ENCODE results near the gene GRM4.
A peak's percentile ranks its signal among the peaks of the same experiment; 100 is the strongest.

GRM4 gene

DNA sequence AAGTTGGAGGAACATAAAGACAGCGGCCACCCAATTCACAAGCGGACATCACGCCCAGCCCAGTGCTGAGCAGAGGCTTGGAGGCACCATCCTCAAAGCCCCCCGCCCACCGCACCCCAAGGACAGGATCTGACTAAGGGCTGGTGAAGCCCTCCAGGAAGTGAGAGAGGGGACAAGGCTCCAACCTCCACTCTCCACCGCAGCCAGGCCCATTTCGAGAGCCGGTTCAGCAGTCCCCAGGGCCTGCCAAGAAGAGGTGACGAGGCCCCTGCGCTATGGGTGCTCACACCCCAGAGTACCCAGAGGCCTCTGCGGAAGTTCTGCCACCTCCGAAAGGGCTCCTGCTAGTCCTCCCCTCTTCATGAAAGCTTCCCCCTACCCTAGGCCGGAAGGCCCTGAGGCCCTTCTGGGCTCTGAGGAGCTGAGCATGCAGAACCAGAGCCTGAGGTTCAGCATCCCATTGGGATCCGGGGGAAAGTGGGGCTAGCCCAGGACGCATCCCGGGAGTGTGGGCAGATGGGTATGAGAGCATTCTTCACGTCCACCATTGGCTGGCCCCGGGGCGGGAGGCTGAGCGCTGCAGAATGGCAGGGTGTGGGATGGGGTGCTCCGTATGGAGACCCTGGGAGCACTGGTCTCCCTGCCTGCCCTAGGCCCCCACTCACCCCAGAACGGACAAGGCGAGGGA, 2.5 kb downstream of the GRM4 start:
- DNase-seq (ENCODE audit: low spot score) (no peak), FAIRE-seq (no peak)

DNA sequence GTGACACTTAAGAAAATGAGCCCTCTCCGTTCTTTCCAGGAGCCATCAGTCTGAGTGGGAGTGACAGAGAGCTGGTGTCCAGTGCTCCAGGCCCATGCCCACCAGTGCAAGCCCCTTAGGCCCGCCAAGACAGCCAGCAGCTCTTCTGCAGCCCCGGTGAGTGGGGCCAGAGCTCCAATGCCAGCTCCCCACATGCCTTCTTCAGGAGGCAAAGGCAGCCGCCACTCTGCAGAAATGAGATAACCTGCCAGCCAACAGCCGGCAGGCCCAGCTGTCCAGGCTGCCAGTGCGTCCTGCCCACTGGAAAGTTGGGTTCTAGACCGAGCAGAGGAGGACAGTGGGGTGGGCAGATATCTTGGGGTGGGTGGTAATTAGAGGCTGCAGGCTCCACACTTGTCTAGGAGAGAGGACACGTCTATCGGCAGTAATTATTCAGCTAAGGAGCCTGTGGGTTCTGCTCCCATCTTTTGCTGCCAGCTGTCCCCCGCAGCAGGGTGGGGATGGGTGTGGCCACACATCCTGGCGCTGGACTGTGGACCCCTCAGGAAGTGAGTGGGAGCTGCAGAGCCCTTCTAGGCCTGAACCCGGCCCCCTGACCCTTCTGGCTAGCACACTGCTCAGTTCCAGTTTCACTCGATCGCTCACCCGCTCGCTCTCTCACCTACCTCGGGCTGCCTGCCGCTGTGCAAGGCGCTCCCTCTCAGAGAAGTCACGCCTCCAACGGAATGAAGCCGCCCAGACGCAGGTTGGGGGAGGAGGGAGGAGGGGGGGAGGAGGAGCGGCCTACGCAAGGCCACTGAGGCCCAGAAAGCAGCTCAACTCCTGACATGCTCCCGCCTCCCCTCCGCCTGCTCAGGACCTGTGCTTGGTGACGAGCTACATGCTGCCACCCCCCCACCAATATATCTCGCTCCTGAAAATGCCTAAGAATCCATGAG, 3.6 kb downstream of the GRM4 start:
- no peak for DNase-seq (ENCODE audit: low spot score)
- FAIRE-seq: no peak

DNA sequence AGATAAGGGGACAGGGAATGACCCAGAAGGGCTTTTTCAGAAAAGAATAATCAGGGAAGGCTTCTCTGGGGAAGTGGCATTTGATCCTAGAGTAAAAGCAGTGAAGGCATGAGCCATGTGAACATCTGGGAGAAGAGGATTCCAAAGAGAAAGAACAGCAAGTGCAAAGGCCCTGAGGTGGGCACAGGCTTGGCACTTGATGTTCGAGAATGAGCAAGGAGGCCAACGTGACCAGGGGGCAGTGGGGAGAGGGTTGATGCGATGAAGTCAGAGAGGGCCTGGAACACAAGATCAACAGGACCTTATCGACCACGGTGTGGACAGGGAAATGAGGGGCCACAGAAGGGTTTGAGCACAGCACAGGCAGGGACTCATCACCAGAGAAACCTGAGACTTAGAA, 5.8 kb downstream of the GRM4 start:
- no peak for FAIRE-seq
- DNase-seq (ENCODE audit: low spot score): no peak

DNA sequence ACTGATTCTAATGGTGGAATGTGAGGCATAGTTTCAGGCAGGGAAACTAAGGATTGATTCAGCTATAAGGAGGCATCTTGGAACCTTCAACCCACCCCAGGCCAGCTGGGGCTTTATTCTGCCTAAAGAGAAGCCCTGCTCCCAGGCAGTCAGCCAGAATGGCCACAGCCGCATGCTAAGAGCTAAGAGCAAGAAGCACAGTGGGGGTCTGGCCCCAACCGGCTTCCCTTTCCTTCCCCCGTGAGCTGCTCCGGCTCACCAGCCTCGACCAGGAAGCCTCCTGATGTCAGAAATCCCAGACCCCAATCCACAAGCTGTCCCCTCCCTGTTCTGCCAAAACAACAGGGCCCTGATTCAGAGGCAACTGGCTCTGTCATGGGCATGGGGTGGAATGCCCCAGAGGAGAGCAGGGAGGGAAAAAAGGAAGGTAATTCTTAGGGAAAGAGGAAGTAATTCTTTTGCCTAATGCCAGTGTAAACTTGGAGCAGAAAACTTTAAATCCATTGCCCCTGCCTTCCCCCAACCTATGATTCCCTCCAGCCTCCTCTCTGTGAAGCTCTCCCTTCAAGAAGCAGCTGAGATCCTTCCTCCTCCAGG, 6.9 kb downstream of the GRM4 start:
- no peak for FAIRE-seq
- DNase-seq (ENCODE audit: low spot score): no peak

DNA sequence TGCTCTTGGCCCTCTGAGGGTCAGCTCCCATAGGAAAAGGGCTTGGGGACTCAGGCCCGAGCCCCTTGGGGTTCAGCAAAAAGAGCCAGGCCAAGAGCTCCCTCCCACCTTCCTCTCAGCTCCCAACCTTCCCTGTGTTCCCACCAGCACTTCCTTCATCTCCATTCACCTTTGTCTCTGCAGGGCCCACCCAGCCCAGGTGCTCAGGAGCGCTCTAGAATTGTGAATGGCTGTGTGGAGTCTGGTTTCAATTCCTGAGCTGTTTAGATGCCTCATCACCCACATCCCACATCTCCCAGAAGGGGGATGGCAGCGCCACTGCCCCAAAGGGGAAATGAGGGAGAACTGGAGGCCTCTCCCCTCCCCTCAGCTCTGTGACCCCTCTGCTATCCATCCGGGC, 7.7 kb downstream of the GRM4 start:
- no peak for FAIRE-seq
- DNase-seq (ENCODE audit: low spot score): no peak

DNA sequence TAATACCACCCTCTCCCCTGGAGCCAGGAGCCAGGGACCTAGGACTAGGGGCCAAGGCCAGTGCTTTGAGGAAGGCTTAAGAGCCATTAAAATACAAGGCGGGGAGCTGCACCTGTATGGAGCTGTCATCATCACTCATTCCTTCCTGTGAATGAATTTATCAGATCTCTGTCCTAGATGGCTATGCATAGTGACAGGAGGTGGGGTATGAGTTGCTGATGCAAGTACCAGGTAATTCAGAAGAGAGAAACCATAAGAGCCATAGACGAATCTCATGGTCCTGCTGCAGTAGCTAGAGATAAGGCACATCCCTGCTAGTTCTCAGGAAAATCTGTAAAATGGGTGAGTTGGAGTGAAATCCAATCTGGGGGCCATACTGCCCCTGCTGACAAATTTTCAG, 10.3 kb downstream of the GRM4 start:
- FAIRE-seq (no peak), DNase-seq (ENCODE audit: low spot score) (no peak)

DNA sequence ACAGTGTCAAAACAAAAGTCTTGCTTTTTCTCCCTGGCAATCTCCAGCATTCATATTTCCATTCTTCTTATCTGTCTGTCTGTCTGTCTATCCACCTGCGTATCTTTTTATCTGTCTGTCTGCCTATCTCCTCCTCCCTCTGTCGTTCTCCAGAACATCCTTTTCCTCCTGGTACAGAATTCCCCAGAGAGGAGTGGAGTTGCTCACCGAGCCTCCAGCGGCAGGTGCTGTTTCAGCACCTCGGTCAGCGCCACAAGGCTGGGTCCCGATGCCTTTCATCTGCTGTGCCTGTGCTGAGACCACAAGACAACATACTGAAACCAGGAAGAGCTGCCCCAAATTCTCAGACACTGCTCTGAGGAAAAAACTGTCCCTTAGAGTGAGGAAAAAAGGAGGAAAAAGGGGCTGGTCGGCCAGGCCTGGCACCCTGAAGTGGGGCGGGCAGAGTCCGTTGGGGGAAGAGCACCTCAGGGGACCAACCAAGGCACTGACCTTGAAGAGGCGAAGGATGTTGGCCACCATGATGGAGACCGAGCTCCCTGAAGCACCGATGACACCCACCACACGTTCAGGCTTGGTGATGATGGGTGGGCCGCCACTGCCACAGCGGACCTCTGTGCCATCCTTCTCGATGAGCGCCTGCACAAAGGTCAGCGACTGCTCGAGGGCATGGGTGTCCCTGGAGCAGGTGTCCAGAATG, 13.3 kb downstream of the GRM4 start:
- DNase-seq (ENCODE audit: low spot score): peak; percentile 75
- FAIRE-seq: no peak

DNA sequence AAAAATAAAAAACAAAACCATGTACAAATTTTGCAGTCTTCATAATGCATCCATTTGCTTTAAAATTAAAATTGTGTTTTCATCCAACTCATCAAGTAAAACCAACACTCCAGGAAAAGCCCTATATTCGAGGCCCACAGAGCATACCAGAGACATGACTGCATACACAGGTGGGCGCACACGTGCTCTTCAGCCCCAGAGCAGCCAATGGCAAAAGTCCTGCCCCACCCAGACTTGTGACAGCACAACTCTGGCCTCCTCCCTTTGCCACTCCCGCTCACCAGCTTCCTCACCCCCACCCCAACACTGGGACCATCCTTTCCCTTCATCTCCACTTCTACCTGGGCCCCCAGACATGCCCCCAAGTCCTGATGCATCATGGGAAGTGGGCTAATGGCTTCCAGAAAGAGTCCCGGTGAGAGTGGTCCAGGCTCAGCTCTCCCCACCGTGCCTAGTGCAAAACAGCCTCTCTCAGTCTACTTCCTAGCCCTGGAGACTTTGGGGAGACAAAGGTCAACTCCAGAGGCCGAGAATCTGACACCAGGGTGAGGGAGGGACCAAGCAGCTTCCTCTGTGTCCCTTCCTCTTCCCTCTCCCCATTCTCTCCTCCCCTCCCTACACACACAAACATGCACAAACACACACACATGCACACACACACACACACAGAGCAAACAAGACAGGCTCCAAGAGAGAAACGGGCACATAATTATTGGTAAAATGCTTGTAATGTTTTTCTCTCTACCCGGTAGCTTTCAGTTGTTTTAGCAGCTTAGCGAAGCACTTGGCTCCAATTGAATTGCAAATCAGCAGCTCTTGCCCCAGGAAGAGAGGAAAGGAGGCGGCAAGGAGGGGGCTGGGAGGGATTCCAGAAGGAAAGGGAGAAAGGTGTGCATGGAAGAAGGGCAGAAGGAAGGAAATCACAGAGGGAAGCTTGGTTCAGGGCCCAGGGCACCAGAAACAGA, 14.3 kb downstream of the GRM4 start:
- DNase-seq (ENCODE audit: low spot score): no peak
- FAIRE-seq: no peak

DNA sequence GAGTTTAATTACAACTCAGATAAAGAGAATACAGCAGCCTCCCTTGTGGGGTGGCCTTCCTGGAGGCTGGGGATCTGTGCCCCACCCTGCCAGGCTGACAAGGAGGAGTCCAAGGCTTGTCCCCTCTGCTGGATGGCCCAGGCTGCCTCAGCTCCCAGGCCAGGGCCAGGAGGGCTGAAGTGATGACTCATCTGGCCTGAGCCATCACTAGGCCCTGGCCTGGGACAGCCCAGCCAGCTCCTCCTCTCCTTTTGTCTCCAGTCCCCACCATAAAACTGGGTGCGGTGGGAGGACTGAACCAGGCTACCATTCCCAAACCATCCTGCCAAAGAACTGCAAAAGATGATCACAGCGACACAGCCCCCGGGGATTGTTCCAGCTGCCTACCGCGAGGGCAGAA, 15.0 kb downstream of the GRM4 start:
- DNase-seq (ENCODE audit: low spot score): no peak
- FAIRE-seq: no peak

DNA sequence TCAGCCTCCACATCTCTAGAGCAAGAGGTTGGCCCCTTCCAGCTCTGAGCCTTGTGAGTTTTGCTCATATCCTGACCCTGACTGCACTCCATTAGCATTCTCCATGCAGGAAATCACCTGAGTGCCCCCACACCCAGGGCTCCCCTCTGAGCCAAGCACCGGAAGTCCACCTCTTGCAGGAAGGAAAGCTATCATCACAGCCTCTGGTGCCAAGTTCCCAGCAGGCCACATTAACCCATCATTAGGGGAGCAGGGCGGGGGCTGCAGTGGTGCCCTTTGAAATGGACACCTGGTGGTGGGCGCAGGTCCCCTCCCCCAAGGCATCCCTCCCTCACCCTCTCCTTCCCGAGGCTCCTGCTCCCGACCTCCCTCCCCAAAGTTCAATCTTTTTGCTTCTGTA, 16.1 kb downstream of the GRM4 start:
- no peak for FAIRE-seq
- DNase-seq (ENCODE audit: low spot score): no peak

DNA sequence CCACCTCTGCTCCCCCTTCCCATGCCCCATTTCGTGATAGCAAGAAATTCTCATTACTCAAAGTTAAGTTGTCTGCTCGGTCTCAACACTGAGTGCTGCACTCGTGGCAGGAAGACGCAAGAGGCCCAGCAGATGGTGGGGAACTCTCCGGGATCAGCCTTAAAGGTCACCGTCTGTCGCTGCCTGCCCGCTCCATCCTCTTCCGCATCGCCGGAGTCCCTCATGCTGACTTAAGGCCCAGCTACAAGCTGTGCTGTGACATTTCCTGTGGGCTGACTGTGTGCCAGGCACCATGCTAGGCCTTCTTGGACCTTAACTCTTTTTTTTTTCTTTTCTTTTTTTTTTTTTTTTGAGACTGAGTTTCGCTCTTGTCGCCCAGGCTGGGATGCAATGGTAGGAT, 17.8 kb downstream of the GRM4 start:
- FAIRE-seq: no peak
- DNase-seq (ENCODE audit: low spot score): no peak

DNA sequence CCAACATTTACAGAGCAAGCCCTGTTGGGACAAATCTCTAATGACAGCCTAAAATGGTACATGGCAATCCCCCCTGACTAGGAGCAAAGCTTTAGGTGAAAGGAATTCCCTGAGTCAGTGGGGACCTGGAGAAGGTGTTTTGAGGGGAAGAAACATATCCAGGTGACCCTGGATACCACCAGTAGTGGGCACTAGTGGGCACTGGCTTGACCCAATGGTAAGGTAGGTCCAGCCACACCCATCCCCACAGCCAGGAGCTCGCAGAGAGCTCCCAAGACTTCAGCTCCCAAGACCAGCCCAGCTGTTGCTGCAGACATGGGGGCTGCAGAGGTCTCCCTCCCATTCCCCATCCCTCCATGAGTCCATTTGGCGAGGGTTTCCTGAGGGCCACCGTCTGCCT, 19.5 kb downstream of the GRM4 start:
- FAIRE-seq: no peak
- DNase-seq (ENCODE audit: low spot score): no peak

DNA sequence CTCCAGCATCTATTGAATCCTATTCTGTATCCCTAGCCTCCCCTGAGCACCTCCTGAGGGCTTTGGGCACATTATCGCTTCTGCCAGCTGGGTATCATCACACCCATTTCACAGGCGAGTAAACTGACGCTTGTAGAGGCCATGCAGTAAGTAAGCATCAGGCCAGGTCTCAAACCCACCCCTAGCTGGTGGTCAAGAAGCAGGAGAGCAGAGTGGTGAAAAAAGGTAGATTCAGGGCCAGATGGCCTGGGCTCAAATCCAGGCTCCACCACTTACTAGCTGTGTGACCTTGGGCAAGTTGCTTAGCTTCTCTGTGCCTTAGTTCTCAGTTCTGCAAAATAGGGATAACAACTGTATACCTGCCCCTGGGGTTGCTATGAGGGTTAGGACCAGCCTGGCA, 19.9 kb downstream of the GRM4 start:
- FAIRE-seq: no peak

DNA sequence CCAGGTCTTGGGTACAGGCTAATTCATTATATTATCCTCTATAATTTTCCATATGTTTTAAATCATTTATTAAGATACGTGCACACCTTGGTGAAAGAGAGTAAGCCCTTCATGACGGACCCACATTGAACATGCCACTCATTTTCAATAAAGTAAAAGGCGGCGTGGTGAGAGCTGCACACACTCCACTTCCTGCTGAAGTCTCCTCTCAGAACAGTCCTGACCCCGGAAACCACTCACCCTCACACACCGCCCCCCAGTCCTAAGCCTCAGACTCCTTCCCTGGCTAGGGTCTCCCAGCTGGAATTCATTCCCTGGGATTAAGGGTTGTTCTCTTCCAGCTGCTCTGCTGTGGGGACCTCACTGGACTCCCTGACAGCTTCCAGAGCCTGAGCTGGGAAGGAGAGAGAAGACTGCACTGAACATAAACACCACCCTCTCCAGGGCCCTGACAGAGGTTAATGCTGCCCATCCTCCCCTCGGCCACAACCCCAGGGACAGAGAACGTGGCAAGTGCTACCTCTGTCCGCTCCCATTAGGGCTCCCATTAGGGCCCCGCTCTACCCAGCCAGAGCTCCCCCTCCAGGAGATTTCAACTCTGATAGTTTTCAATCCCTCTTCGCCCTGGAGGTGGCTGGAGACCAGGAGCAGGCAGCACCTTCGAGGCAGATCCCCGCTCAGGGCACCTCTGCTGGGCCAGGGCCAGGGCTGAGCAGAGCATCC, 24.8 kb downstream of the GRM4 start:
- FAIRE-seq (no peak), DNase-seq (ENCODE audit: low spot score) (no peak)

More for the DNA sequence above, 19.9 kb downstream of the GRM4 start:
- no peak for DNase-seq (ENCODE audit: low spot score)

DNA sequence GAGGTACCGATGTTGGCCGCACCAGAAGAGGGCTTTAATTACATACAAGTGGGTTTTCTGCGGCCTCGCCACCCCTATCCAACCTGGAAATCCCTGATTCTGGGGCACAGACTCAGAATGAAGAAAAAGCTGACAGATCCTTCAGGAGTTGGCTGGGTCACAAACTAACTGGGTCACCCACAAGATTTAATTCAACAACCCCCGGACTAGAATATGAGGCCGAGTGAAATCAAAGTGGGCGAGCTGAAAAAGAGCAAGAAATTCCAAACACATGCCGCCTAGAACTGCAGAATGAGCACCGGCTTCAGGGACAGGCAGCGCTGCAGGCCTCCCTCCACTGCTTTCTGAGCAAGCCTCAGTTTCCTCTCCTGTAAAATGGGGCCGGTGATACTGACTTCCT, 30.0 kb downstream of the GRM4 start:
- FAIRE-seq: no peak
- DNase-seq (ENCODE audit: low spot score): no peak

DNA sequence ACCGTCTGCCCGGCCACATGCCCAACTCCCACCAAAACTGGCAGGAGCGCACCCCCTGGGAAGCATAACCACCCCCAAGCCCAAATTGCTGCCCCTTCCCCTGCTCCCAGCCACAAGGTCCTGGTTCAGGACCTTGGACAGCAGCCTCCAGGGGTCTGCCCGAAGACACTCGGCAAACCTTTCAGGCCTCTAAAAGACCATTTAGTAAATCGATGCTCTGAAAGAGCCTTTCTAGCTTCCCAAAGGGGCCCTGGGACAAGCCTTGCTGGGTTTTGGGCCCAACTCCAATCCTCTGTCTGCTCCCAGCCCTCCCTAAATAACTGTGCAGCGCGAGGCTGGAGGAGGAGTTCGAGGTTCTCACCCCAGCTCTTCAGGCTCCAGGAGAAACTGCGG, 30.5 kb downstream of the GRM4 start:
- FAIRE-seq (no peak), DNase-seq (ENCODE audit: low spot score) (peak; percentile 73)

DNA sequence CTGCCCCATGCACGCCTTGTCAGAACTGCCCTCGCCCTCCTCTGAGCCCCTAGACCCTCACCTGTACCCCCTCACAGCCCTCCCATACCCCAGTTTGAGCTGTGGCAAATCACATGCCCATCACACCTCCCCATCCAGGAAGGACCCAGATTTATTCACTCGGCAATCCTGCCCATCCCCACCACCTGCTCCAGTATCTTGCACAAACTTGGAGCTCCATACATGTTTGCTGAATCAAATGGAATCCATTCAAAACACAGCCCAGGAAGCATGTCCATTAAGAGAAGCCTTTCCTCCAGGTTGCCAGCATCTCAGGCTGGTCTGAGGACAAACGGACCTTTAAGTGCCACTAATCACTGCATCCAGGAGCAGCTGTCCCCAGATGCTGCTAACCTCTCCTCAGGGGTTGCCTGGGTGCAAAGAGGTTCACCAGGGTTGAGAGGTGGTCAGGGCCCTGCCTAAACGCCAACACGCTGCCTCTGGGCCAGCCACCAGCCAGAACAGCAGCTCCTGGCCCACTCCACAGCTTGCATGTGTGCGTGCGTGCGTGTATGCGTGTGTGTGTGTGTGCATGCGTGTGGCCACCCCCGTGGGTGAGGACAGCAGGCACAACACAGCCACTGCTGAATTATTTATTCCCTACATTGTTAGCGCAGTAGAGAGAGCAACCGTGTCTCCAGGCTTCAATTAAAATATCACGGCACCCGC, 31.0 kb downstream of the GRM4 start:
- no peak for FAIRE-seq

DNA sequence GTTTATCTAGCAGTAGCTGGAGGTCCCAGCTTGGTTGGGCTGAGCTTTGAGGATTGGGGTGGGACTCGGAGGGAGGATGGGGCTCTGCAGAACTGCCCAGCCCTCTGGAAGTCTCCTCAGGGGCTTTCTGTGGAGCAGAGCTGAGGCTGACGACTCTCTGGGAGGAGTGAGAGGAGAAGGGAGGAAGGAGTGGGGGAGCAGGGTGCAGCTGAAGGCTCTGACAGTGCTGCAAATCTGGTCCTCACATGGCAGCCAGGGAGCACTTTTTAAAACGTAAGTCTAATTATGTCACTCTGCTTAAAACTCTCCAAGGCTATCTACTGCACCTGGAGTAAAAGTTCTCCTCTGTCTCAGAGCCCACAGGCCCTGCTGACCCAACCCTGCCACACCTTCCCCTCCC, 32.4 kb downstream of the GRM4 start:
- no peak for DNase-seq (ENCODE audit: low spot score)
- no peak for FAIRE-seq

More for the DNA sequence above, 31.0 kb downstream of the GRM4 start:
- DNase-seq (ENCODE audit: low spot score): no peak

DNA sequence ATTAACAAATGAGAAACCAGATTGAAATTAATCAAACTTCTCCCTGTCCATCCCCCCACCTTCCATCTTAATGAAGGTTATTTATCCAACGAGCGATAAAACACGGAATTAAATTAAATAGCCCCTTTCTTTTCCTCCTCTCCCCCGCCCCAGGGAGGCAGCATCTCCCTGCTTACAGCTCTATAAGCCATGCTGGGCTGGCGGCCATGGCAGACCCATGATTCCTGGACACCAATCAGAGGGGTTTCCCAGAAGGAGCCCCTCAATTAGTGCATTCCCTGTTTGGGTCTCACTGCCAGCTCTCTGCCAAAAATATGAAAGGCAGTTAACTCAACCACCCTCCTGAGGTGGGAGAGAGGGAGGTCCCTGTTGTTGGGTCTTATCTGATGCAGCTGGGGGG, 33.8 kb downstream of the GRM4 start:
- FAIRE-seq (no peak), DNase-seq (ENCODE audit: low spot score) (no peak)
